ENCODE results near the gene POU2F2. TPM values are rescaled to one million over a fixed set of nuclear protein-coding genes. Genes with fewer than 3 reads are reported as not detected.

POU2F2 gene
- total RNA-seq, 1 donor, result 0.18 TPM

- TF ChIP-seq, protein P1, sequence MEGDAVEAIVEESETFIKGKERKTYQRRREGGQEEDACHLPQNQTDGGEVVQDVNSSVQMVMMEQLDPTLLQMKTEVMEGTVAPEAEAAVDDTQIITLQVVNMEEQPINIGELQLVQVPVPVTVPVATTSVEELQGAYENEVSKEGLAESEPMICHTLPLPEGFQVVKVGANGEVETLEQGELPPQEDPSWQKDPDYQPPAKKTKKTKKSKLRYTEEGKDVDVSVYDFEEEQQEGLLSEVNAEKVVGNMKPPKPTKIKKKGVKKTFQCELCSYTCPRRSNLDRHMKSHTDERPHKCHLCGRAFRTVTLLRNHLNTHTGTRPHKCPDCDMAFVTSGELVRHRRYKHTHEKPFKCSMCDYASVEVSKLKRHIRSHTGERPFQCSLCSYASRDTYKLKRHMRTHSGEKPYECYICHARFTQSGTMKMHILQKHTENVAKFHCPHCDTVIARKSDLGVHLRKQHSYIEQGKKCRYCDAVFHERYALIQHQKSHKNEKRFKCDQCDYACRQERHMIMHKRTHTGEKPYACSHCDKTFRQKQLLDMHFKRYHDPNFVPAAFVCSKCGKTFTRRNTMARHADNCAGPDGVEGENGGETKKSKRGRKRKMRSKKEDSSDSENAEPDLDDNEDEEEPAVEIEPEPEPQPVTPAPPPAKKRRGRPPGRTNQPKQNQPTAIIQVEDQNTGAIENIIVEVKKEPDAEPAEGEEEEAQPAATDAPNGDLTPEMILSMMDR (IDR thresholded peaks at IDR 0.05; ENCODE audit: insufficient read depth, low read length), result no peak
- no peak overlapping the region for H3K4me3 ChIP-seq (ENCODE audit: low read depth, low read length)
- no peak for DNase-seq (ENCODE audit: low read depth)
Observed at GRCh38 chr19:42150911-42151361, 18.7 kb upstream of the POU2F2 start.

DNA sequence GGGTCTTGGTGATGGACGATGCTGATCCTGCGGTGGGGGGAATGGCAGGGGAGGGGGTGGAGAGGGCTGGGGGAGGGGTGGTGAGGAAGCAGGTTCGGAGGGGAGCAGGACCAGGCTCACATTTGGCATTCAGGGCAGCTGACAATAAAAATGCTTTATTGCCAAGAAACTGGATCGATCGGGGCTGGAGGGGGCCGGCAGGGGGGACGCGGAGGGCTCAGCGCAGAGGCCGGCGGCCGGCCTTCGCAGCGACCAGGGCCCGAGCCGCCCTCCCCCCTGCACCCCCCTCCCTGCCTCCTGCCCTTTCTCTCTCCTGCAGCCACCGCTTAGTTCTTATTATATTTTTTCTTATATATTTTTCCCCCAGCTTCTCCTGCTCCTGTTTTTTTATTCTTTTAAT is 18.1 kb upstream of the POU2F2 start:
- no peak overlapping the region for H3K4me3 ChIP-seq (ENCODE audit: low read depth, low read length)
- TF ChIP-seq, protein P1 (IDR thresholded peaks at IDR 0.05; ENCODE audit: insufficient read depth, low read length), result no peak
- DNase-seq (ENCODE audit: low read depth), result no peak

- TF ChIP-seq, protein P1 (IDR thresholded peaks at IDR 0.05; ENCODE audit: insufficient read depth, low read length), result no peak
- DNase-seq (ENCODE audit: low read depth), result no peak
- no peak overlapping the region for H3K4me3 ChIP-seq (ENCODE audit: low read depth, low read length)
Observed at GRCh38 chr19:42149447-42150202, 17.4 kb upstream of the POU2F2 start.

DNA sequence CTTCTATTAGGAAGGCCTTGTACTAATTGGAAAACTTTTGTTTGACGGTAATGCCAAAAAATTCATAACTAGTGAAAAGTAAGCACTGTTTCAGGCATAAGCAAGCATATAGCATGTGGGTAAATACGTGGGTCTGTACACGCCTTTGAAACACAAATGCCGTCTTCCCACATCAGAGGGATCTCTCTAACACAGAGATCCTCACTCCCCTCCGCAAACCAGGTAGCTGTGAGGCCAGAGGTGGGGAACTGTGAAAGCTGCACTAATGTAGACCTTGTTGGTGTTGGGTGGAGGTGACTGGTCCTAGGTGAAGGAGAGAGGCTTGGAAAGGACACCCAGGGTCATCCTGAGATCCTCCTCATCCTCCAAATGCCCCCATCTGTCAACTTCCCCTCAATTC is 16.0 kb upstream of the POU2F2 start:
- no peak overlapping the region for H3K4me3 ChIP-seq (ENCODE audit: low read depth, low read length)
- TF ChIP-seq, protein P1 (IDR thresholded peaks at IDR 0.05; ENCODE audit: insufficient read depth, low read length), result no peak

DNA sequence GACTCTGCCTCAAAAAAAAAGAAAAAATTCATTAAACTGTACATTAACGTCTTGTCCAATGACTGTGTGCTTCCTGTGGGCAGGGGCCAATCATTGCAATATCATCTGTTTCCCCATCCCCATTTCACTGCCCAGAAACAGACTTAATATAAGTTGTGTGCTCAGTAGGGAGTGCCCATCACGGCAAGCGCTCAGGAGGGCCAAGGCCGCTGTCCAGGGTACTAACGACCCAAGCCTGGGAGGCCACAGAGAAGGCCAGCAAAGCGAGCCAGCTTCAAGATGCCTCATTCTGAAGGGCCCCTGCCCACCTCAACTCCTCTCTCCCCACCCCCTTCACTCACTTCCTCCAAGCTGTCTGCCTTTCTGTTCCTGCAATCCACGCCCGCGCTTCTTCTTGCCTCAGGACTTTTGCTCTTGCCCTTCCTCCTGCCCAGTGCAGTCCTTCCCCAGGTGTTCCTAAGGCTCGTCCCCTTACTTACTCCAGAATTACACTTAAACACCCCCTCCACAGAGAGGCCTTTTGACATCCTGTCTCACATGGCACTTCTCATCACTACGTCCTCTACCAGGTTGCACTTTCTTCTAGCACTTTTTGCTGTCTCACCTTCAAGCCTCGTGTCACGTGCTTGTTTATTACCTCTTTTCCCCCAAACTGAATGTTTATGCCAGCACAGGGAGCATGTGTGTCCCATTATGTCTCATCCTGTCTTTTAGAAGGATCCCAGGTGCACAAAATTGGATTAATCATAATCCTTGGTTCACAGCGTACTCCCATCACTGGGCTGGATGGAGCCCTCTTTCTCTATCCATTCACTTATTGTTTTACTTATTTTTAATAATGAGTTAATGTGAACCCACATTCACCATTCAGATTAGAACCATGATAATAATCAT is 11.3 kb upstream of the POU2F2 start:
- no peak overlapping the region for H3K4me3 ChIP-seq (ENCODE audit: low read depth, low read length)
- TF ChIP-seq, protein P1 (IDR thresholded peaks at IDR 0.05; ENCODE audit: insufficient read depth, low read length), result no peak
- DNase-seq (ENCODE audit: low read depth), result peak; percentile 45

More for the DNA sequence above, 16.0 kb upstream of the POU2F2 start:
- DNase-seq (ENCODE audit: low read depth), result no peak

DNA sequence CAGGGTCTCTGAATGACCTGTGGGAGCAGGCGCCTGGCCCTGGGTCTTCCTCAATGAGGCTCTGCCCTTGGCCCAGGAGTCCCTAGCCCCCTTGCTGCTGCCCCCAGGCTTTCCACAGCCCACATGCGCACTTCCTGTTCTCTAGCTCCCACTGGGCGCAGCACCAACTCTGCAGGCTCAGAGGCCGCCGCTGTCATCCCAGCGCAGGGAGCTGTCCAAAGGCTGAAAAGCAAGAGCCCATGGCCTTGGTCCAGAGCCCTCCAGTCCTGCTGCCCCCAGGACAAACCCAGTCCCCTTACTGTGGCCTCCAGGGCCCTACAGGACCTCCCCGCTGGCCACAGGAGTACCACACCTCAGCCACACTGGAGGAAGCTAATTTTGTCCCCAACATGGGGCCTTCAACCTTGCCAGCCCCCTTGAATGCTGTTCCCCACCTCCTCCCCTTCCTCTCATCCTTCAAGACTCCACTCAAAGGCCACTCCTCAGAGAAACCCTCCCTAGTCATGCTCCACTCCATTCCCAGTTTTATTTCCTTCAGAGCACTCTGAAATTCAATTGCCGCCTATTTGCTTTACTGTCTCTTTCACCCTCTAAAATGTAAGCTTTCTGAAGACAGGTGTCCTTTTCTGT is 8.0 kb upstream of the POU2F2 start:
- peak; percentile 70 for DNase-seq (ENCODE audit: low read depth)
- TF ChIP-seq, protein P1 (IDR thresholded peaks at IDR 0.05; ENCODE audit: insufficient read depth, low read length), result no peak
- no peak overlapping the region for H3K4me3 ChIP-seq (ENCODE audit: low read depth, low read length)
